Stimulated activated effector memory CD8-positive, alpha-beta T cell treated with anti-CD3 and anti-CD28 coated beads, Interleukin-12 subunit alpha, Interleukin-12 subunit beta, amount 100 ng/mL, for 72 hours (primary cell): Measurements from ENCODE around the gene GET4.
A peak's percentile ranks its signal among the peaks of the same experiment; 100 is the strongest.

Experiments used
- ATAC-seq: fragments of 150-1000 bp; cut with Tn5 transposase; 2 replicates; pipeline ENCODE4 v1.10.0; 2021
- DNase-seq, 2 donors: peaks; one replicate each; pipeline ENCODE4 v3.0.0; 2021 to 2022; ENCODE audit warnings: low spot score in 2 of 2
- H3K27ac Mint-ChIP-seq: one replicate; pipeline ENCODE4 v1.8.0; 2022; ENCODE audit warnings: mild to moderate bottlenecking, mixed read lengths
- H3K36me3 Mint-ChIP-seq: one replicate; pipeline ENCODE4 v1.8.0; 2022; ENCODE audit warnings: mild to moderate bottlenecking, mixed read lengths
- H3K4me1 Mint-ChIP-seq: one replicate; pipeline ENCODE4 v1.8.0; 2022; ENCODE audit warnings: mixed read lengths
- H3K4me3 Mint-ChIP-seq: one replicate; pipeline ENCODE4 v1.8.0; 2022; ENCODE audit warnings: mild to moderate bottlenecking, mixed read lengths
- H3K9me3 Mint-ChIP-seq: one replicate; pipeline ENCODE4 v1.8.0; 2022; ENCODE audit warnings: mixed read lengths

The GET4 gene

GRCh38 chr7:926061-927030 lies 50.0 kb downstream of the GET4 start:
- no peak for DNase-seq
- no peak for ATAC-seq
- Mint-ChIP-seq H3K36me3 (peaks cover 50% of the 10 kb centered on the region), H3K27ac (peak overlapping the region; percentile 78), H3K9me3 (no peaks in the 10 kb centered on the region), H3K4me3 (peak overlapping the region; percentile 83), H3K4me1 (peaks cover 88% of the 10 kb centered on the region)

DNA sequence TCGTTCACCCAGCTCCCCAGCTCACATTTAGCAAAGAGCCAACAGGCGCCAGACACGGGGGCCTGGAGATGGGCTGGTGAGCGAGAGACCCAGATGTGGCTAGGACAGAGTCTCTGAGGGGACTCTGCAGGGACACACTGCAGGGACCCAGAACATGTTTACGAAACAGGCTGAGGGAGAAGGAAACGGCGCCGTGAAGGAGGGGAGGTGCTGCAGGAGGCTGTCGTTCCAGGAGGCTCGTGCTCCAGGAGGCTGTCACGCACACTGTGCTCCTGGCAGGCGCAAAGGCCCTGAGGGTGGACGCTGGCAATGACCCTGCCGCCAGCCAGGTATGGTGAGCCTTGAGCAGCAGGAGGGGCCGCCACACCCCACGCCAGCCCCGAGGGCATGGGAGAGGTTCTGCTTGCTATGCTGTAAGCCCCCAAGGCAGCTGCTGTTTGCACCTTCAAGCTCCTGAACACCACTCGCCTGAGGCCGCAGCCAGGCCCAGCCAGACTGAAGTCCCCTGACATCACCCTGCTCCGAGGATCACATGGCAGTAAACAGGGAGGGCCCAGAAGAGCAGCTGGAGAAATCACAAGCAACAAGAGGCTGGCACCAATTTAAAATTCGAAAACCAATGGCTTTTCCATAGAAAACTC lies 50.8 kb downstream of the GET4 start:
- Mint-ChIP-seq H3K9me3 (no peaks in the 10 kb centered on the region), H3K4me1 (peaks cover 86% of the 10 kb centered on the region), H3K27ac (peak overlapping the region; percentile 45), H3K4me3 (no peak overlapping the region), H3K36me3 (peaks cover 54% of the 10 kb centered on the region)
- DNase-seq: no peak
- no peak for ATAC-seq

GRCh38 chr7:929311-929711 lies 53.0 kb downstream of the GET4 start:
- peaks cover 71% of the 10 kb centered on the region for H3K4me1 Mint-ChIP-seq
- H3K9me3 Mint-ChIP-seq: no peaks in the 10 kb centered on the region
- DNase-seq: no peak
- H3K36me3 Mint-ChIP-seq: peaks cover 53% of the 10 kb centered on the region
- ATAC-seq: no peak
- H3K4me3 Mint-ChIP-seq: peak overlapping the region; percentile 12
- H3K27ac Mint-ChIP-seq: peak overlapping the region; percentile 84

- H3K27ac Mint-ChIP-seq: no peak overlapping the region
- H3K4me3 Mint-ChIP-seq: peak overlapping the region; percentile 12
- H3K9me3 Mint-ChIP-seq: no peaks in the 10 kb centered on the region
- peaks cover 59% of the 10 kb centered on the region for H3K36me3 Mint-ChIP-seq
- ATAC-seq: no peak
- no peak for DNase-seq
- peaks cover 62% of the 10 kb centered on the region for H3K4me1 Mint-ChIP-seq
Observed at GRCh38 chr7:930975-931758, 54.8 kb downstream of the GET4 start.

DNA sequence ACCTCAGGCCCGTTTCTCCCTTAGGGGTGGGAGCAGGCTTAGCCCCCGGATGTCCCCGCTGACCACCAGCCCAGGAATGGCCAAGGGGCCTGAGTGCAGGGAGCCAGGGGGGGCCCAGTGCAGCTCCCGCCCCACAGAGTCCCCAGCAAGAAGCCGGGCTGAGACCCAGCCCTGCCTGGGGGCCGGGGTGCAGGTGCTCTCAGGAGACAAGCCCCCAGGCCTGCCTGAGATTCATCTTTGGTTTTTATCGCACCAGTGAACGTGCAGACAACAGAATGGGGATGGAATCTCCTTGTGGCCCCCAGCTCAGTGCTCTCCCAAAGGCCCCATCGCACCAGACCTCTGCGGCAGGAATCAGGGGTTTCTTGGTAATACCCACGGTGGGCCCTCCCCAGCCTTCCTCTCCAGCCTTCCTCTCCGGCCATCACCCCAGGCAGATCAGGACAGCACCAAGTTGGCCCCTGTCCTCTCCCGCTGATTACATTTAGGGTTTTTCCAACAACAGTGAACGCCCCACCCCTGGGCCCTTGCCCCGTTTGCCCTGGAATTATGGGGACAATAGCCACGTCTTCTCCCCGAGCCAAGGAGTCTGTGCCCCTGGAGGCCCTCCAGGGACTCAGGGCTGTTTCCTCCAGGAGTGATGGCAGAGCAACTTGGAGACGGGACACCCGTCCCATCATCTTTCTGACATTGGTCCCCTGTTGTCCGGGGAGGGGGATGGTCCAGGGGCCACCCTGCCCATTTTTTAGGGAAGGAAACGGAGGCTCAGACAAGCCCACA lies 55.7 kb downstream of the GET4 start:
- peaks cover 60% of the 10 kb centered on the region for H3K4me1 Mint-ChIP-seq
- no peak for ATAC-seq
- H3K36me3 Mint-ChIP-seq: peaks cover 66% of the 10 kb centered on the region
- no peak overlapping the region for H3K4me3 Mint-ChIP-seq
- H3K27ac Mint-ChIP-seq: no peak overlapping the region
- H3K9me3 Mint-ChIP-seq: no peaks in the 10 kb centered on the region
- no peak for DNase-seq

DNA sequence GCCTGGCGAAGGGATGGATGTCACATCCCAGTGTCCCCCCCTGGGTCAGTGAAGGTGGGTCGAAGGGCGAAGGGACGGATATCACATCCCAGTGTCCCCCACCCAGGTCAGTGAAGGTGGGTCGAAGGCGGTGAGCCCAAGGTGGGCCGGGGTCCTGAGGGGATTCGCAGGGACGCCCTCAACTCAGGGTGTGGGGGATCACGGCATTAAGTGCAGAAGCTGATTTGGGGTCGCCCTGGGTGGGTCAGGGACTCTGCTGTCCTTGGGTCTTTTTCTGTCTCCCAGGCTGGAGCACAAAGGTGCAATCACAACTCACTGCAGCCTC lies 56.3 kb downstream of the GET4 start:
- H3K36me3 Mint-ChIP-seq: peaks cover 67% of the 10 kb centered on the region
- peaks cover 55% of the 10 kb centered on the region for H3K4me1 Mint-ChIP-seq
- no peak overlapping the region for H3K27ac Mint-ChIP-seq
- ATAC-seq: no peak
- no peak overlapping the region for H3K4me3 Mint-ChIP-seq
- no peak for DNase-seq
- no peaks in the 10 kb centered on the region for H3K9me3 Mint-ChIP-seq

DNA sequence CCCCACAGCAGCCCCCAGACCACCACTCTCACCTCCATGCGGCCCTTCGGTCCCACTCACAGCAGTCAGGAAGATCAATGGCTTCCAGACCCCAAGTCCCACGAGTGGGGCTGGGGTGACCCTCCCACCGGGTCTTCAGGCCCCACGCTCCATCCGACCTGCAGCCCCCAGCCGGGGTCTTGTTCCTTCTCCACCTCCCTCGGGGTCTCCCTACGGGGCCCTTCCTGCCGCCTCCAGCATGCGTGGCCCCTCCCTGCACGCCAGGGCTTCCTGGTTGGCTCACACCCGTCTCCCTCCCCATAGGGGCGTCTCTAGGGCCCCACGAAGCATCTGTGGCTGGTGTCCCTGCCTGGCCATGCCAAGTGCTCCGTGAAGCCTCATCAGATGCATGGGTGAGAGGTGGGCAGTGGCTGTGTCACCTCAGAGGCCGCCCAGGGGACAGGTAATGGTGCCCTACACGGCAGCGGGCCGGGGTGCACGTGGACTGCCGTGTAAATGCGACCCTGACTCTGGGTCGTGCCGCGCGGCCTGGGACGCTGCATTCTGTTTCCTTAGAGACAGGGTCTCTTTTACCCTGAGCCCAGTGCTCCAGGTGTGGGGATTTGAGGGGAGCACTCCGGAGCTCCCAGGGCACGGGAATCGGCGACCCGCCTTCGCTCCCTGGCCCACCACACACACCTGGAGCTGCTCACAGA lies 58.3 kb downstream of the GET4 start:
- H3K4me3 Mint-ChIP-seq: no peak overlapping the region
- no peaks in the 10 kb centered on the region for H3K9me3 Mint-ChIP-seq
- DNase-seq (no peak), ATAC-seq (no peak)
- peaks cover 51% of the 10 kb centered on the region for H3K36me3 Mint-ChIP-seq
- H3K27ac Mint-ChIP-seq: no peak overlapping the region
- peaks cover 46% of the 10 kb centered on the region for H3K4me1 Mint-ChIP-seq

GRCh38 chr7:935164-935873 lies 59.0 kb downstream of the GET4 start:
- ATAC-seq (no peak), DNase-seq (no peak)
- peaks cover 44% of the 10 kb centered on the region for H3K36me3 Mint-ChIP-seq
- H3K4me3 Mint-ChIP-seq: no peak overlapping the region
- H3K9me3 Mint-ChIP-seq: no peaks in the 10 kb centered on the region
- H3K27ac Mint-ChIP-seq: no peak overlapping the region
- peaks cover 46% of the 10 kb centered on the region for H3K4me1 Mint-ChIP-seq

DNA sequence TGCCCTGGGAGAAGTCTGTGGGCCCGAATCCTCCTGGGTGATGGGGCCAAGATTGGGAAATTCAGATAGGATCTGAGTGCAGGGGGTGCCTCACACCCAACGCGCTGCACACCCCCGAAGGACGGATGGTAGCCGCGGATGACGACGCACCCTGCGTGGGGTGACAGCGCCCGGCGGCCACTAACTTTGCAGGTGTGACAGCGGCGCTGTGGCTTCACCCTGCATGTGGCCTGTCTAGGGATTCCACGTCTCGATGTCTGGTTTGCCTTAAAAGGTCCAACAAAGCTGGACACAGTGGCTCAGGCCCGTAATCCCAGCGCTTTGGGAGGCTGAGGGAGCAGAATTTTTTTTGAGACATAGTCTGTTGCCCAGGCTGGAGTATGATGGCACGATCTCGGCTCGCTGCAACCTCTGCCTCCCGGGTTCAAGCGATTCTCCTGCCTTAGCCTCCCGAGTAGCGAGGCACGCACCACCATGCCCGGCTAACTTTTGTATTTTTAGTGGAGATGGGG lies 59.6 kb downstream of the GET4 start:
- ATAC-seq (no peak), DNase-seq (no peak)
- Mint-ChIP-seq H3K4me3 (peak overlapping the region; percentile 49), H3K27ac (peak overlapping the region; percentile 88), H3K36me3 (peaks cover 41% of the 10 kb centered on the region), H3K9me3 (no peaks in the 10 kb centered on the region), H3K4me1 (peaks cover 46% of the 10 kb centered on the region)

DNA sequence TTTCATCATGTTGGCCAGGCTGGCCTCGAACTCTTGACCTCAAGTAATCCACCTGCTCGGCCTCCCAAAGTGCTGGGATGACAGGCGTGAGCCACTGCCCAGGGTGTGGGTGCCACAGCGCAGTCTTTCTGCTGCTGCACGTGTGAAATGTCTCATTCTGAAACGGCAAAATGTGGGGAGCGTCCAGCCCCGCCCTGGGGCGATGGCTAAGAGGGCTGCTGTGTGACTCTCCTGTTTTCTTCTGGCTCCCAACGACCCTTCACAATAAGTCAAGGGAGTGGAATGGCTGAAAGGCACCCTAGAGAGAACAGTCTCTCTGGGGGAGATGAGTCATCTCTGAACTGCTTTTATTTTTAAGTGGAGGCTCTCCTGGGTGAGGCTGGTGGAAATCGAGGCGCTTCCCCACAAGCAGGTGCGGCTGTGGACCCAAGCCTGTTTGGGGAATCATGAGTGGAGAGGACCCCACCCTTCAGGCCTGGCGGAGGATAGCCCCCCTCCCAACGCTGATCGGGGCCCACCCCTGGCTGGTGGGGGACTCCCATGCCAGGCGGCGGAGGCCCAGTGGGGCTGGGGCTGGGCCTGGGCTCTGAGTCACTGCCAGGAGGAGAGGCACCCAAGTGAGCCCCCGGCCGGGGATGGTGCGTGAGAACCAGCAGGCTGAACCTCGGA lies 60.2 kb downstream of the GET4 start:
- H3K4me1 Mint-ChIP-seq: peaks cover 48% of the 10 kb centered on the region
- ATAC-seq (peak; percentile 95), DNase-seq (peak; percentile 48 to 82)
- peak overlapping the region; percentile 88 for H3K27ac Mint-ChIP-seq
- H3K9me3 Mint-ChIP-seq: peaks cover 3% of the 10 kb centered on the region
- H3K36me3 Mint-ChIP-seq: peaks cover 38% of the 10 kb centered on the region
- H3K4me3 Mint-ChIP-seq: peak overlapping the region; percentile 49

DNA sequence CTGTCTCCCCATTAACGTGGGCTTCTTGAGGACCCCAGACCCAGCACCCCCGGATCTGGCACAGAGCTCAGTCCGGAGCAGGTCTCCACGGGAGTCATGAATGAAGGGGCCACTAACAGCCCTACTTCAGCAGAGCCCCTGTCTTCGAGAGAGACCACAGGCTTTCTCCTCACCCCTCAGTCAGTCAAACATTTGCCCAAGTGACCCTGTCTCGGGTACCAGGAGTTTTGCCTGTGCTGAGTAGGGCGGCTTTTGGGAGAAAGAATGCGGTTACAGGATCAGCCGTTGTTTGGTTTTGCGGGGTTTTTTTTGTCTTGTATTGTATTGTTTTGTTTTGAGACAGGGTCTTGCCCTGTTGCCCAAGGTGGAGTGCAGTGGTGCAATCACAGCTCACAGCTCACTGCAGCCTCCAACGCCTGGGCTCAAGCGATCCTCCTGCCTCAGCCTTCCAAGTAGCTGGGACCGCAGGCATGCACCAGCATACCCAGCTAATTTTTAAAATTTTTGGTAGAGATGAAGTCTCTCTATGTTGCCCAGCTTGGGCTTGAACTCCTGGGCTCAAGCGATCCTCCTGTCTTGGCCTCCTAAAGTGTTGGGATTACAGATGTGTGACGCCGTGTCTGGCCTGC lies 61.6 kb downstream of the GET4 start:
- H3K36me3 Mint-ChIP-seq: peaks cover 28% of the 10 kb centered on the region
- H3K9me3 Mint-ChIP-seq: peaks cover 3% of the 10 kb centered on the region
- ATAC-seq: no peak
- no peak overlapping the region for H3K27ac Mint-ChIP-seq
- no peak overlapping the region for H3K4me3 Mint-ChIP-seq
- H3K4me1 Mint-ChIP-seq: peaks cover 48% of the 10 kb centered on the region
- no peak for DNase-seq

DNA sequence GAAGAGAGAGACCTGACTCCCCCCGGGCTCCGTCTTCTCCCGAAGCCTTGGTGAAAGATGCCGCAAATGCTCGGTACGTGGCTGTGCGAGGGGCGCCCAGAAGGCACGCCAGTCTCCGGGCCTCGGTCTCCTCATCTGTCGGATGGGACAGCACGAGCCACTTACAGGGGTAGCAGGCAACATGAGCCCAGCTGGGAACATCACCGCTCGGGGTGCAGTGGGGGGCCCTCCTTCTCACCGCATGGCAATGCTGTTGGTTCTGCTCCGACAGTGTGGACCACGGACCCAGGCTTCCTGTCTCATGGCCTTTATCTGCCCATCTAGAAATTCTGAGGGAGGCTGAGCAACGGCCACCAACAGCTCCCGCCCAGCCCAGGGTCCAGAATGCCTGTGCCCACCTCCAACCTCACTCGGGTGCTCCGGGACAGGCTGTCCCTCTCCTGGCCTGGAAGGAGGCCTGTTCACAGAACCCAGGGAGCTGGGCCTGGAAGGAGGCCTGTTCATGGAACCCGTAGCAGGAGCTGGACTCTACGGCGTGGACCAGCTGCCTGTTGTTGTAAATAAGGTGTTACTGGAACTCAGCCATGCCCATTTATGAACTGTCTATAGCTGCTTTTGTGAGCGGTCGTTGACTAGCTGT lies 62.3 kb downstream of the GET4 start:
- no peak for DNase-seq
- peaks cover 3% of the 10 kb centered on the region for H3K9me3 Mint-ChIP-seq
- H3K4me1 Mint-ChIP-seq: peaks cover 48% of the 10 kb centered on the region
- no peak for ATAC-seq
- no peak overlapping the region for H3K27ac Mint-ChIP-seq
- no peak overlapping the region for H3K4me3 Mint-ChIP-seq
- H3K36me3 Mint-ChIP-seq: peaks cover 25% of the 10 kb centered on the region
